ENCODE measurements around the gene MACROD2.

Gene MACROD2

DNA sequence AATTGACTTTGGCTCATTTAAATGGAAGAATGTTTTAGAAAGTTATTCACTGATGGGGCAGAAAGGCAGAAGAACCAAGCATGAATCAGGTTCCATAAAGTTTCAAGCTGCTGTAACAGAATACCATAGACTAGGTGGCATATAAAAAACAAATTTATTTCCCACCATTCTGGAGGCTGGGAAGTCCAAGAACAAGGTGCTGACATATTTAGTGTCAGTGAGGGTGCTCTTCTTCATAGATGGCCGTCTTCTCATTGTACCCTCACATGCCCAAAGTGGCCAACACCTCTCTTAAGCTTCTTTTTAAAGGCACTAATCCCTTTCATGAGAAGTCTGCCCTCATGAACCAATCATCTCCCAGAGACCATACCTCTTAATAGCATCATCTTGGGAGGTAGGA lies 902.3 kb downstream of the MACROD2 start:
- no peak for FAIRE-seq
- TF ChIP-seq, protein P1, sequence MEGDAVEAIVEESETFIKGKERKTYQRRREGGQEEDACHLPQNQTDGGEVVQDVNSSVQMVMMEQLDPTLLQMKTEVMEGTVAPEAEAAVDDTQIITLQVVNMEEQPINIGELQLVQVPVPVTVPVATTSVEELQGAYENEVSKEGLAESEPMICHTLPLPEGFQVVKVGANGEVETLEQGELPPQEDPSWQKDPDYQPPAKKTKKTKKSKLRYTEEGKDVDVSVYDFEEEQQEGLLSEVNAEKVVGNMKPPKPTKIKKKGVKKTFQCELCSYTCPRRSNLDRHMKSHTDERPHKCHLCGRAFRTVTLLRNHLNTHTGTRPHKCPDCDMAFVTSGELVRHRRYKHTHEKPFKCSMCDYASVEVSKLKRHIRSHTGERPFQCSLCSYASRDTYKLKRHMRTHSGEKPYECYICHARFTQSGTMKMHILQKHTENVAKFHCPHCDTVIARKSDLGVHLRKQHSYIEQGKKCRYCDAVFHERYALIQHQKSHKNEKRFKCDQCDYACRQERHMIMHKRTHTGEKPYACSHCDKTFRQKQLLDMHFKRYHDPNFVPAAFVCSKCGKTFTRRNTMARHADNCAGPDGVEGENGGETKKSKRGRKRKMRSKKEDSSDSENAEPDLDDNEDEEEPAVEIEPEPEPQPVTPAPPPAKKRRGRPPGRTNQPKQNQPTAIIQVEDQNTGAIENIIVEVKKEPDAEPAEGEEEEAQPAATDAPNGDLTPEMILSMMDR (IDR thresholded peaks at IDR 0.05; ENCODE audit: insufficient read depth, missing control alignments): no peak

DNA sequence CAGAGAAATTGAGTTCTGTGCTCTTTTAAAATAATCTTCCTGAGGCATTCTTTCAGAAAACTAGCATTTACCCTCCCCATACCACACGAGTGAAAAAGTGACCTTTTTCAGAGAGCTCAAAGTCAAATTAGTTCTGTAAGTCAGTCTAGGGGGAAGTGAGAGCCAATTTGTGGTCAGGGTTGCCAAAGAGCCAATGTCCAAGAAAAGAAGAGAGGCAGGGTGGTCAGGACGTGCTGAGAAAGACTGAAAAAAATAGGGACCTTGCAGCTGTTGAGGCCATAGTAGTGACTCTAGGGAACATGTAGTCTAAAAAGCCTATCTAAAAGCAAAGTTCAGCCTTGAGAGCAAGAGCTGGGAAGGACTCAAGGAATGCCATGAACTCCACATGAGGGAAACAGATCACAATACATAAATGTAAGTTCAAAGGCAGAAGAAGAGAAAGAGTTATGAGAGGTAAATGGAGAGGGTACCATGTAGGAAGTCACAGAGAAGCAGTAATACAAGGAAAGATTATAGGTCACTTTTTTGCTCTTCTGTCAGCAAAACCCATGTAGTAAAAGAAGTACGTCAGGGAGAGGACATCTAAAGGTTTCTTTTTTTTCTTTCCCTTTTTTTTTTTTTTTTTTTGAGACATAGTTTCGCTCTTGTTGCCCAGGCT lies 907.2 kb downstream of the MACROD2 start:
- FAIRE-seq (no peak), DNase-seq (ENCODE audit: insufficient read length, low spot score) (no peak)
- TF ChIP-seq, protein P1 (IDR thresholded peaks at IDR 0.05; ENCODE audit: insufficient read depth, missing control alignments): no peak

More for the DNA sequence above, 902.3 kb downstream of the MACROD2 start:
- no peak for DNase-seq (ENCODE audit: insufficient read length, low spot score)

DNA sequence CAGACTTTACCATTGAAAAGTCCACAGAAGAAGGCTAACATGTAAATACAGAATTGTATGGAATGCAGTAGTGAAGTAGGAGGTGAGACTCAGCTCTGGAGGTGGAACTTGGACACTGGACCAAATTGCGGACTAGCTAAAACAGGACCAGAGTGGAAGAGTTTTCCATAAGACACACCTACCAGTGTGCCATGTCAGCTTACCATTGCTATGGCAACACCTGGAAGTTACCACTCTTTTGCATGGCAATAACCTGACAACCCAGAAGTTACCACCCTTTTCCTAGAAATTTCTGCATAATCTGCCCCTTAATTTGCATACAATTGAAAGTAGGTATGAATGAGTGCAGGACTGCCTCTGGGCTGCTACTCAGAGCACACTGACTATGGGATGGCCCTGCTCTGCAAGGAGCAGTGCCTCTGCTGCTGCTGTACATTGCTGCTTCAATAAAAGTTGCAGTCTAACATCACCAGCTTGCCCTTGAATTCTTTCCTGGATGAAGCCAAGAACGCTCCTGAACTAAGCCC lies 911.7 kb downstream of the MACROD2 start:
- FAIRE-seq (no peak), DNase-seq (ENCODE audit: insufficient read length, low spot score) (no peak)
- TF ChIP-seq, protein P1 (IDR thresholded peaks at IDR 0.05; ENCODE audit: insufficient read depth, missing control alignments): no peak

DNA sequence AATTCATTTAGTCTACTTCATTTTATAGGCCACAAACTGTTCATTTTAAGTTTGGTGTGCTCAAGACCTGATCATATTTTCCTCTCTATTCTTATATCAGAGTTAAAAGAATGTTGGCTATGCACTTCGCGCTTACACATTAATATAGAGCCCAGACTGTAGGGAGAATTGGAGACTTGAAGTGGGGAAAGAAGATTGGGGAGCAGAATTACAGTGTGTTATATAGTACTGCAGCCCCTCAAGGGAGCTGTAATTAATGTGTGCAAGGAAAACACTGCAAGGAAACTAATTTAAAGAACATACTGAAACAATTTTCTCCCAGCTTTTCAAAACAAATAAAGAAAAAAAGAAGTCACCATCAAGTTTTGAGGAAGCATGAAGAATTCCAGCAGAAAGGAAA lies 914.8 kb downstream of the MACROD2 start:
- no peak for FAIRE-seq
- TF ChIP-seq, protein P1 (IDR thresholded peaks at IDR 0.05; ENCODE audit: insufficient read depth, missing control alignments): no peak
- no peak for DNase-seq (ENCODE audit: insufficient read length, low spot score)

DNA sequence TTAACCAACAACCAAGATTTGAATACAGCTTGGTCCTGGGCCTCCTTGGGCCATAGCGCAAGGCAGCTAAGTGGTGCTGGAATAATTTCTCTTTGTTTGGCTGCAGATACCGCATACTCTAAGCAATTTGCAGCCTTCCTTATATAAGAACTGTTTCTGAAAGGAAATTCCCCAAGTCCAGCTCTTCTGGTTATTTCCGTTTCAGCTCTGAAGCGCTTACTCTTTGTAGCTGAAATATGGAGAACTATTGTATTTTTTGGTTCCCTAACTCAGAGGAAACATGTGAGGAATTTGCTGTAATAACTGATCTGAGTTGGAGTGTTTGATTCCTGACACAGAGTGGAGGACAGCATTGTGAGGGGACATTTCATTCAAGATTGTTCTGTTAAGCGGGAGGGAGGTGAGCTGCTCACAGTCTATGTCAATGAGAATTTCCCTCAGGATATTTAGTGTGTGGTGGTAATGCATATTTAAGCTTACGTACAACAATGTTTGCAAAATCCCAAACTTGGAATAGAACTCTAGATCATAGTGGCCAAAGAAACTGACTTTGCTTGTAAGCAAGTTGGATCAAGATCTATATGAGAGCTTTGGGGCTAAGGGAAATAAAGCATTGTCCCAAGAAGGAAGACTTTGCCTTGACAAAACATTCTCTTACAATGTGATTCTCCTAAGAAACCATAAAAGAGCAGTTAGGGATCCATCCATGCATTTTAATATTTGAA lies 918.7 kb downstream of the MACROD2 start:
- FAIRE-seq (no peak), DNase-seq (ENCODE audit: insufficient read length, low spot score) (no peak)
- TF ChIP-seq, protein P1 (IDR thresholded peaks at IDR 0.05; ENCODE audit: insufficient read depth, missing control alignments): no peak

DNA sequence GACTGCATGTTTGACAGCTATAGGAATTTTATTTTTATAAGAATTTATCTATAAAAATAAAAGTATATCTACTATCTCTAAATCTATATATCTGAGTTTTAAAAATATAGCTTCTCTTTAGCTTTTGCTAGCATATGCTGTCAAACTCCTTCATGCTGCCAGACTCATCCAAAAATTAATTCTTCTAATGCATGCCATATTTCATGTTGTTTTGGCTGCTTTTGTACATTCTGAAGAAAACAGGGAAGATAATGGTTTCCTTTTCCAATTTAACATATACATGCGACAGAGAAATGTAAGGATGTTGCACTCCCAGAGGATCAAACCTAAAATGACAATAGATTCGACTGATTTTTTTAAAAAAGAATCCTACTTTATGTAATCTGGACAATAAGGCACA lies 919.3 kb downstream of the MACROD2 start:
- FAIRE-seq (no peak), DNase-seq (ENCODE audit: insufficient read length, low spot score) (no peak)
- TF ChIP-seq, protein P1 (IDR thresholded peaks at IDR 0.05; ENCODE audit: insufficient read depth, missing control alignments): no peak

DNA sequence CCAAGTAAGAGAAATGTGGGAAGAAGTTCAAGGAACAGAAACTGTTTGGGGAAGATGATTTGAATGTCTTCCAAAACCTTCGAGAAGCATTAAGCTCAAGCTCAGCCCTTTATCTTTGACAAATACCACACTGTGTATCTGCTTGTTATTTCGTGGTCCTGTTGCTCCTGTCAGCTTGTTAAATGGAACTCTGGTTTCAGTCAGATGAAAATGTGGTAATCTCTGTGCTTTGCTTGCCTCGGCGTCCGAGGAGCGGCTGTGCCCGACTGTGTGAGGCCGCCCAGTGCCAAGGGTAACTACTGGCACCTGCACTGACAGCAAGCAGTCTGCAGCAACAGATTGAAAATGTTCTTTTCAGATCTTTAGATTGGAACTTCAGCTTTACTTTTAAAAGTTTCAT lies 920.0 kb downstream of the MACROD2 start:
- TF ChIP-seq, protein P1 (IDR thresholded peaks at IDR 0.05; ENCODE audit: insufficient read depth, missing control alignments): no peak
- FAIRE-seq (no peak), DNase-seq (ENCODE audit: insufficient read length, low spot score) (no peak)

All from D721Med (cell line).